Measurements from ENCODE around the gene SCN9A. TPM values are rescaled to one million over a fixed set of nuclear protein-coding genes. Genes with fewer than 3 reads are reported as not detected.

The SCN9A gene
- total RNA-seq, 2 experiments from 2014 or later: 0.07 TPM; not detected in 1

GRCh38 chr2:166278856-166279255 is 96.9 kb downstream of the SCN9A start:
- Mint-ChIP-seq H3K4me3 (no peak overlapping the region), H3K9me3 (ENCODE audit: low read depth) (no peaks in the 10 kb centered on the region), H3K36me3 (ENCODE audit: low read depth) (no peaks in the 10 kb centered on the region), H3K4me1 (no peaks in the 10 kb centered on the region), H3K27me3 (no peaks in the 10 kb centered on the region), H3K27ac (no peak overlapping the region)
- no peak for ATAC-seq
- DNase-seq: no peak
- ChIA-PET CTCF (no interaction called here), POLR2A (no interaction called here)
- intact Hi-C loops (cut with DNase I, micrococcal nuclease): no loop called here

- Mint-ChIP-seq H3K27ac (no peak overlapping the region), H3K27me3 (no peaks in the 10 kb centered on the region), H3K4me1 (no peaks in the 10 kb centered on the region), H3K9me3 (ENCODE audit: low read depth) (no peaks in the 10 kb centered on the region), H3K36me3 (ENCODE audit: low read depth) (no peaks in the 10 kb centered on the region), H3K4me3 (no peak overlapping the region)
- POLR2A ChIA-PET: no interaction called here
- DNase-seq (no peak), ATAC-seq (no peak)
- CTCF ChIA-PET: no interaction called here
- intact Hi-C loops (cut with DNase I, micrococcal nuclease): no loop called here
These were observed 105.4 kb downstream of the SCN9A start for GRCh38 chr2:166270376-166270775.

GRCh38 chr2:166269322-166269721 is 106.4 kb downstream of the SCN9A start:
- Mint-ChIP-seq H3K36me3 (ENCODE audit: low read depth) (no peaks in the 10 kb centered on the region), H3K9me3 (ENCODE audit: low read depth) (no peaks in the 10 kb centered on the region), H3K4me3 (no peak overlapping the region), H3K27ac (no peak overlapping the region), H3K4me1 (no peaks in the 10 kb centered on the region), H3K27me3 (no peaks in the 10 kb centered on the region)
- intact Hi-C loops (cut with DNase I, micrococcal nuclease): no loop called here
- ATAC-seq (no peak), DNase-seq (no peak)
- ChIA-PET CTCF (no interaction called here), POLR2A (no interaction called here)

- Mint-ChIP-seq H3K4me1 (no peaks in the 10 kb centered on the region), H3K27me3 (no peaks in the 10 kb centered on the region), H3K36me3 (ENCODE audit: low read depth) (no peaks in the 10 kb centered on the region), H3K4me3 (no peak overlapping the region), H3K27ac (no peak overlapping the region), H3K9me3 (ENCODE audit: low read depth) (no peaks in the 10 kb centered on the region)
- ATAC-seq: no peak
- DNase-seq: no peak
- ChIA-PET POLR2A (no interaction called here), CTCF (no interaction called here)
- intact Hi-C loops (cut with DNase I, micrococcal nuclease): no loop called here
These were observed 117.9 kb downstream of the SCN9A start for GRCh38 chr2:166257859-166258258.

- H3K27ac Mint-ChIP-seq: no peak overlapping the region
- no peaks in the 10 kb centered on the region for H3K4me1 Mint-ChIP-seq
- intact Hi-C loops (cut with DNase I, micrococcal nuclease): no loop called here
- H3K9me3 Mint-ChIP-seq (ENCODE audit: low read depth): no peaks in the 10 kb centered on the region
- CTCF ChIA-PET: interaction anchor here (0.8 kb wide), 1 partner anchor 9 kb away, joined by 3 read pairs; no protein-coding TSS in a partner anchor
- H3K27me3 Mint-ChIP-seq: no peaks in the 10 kb centered on the region
- H3K4me3 Mint-ChIP-seq: no peak overlapping the region
- H3K36me3 Mint-ChIP-seq (ENCODE audit: low read depth): no peaks in the 10 kb centered on the region
- ATAC-seq (no peak), DNase-seq (no peak)
- POLR2A ChIA-PET: no interaction called here
These were observed 118.8 kb downstream of the SCN9A start for GRCh38 chr2:166256896-166257295.

- Mint-ChIP-seq H3K4me3 (no peak overlapping the region), H3K4me1 (no peaks in the 10 kb centered on the region), H3K27ac (no peak overlapping the region), H3K9me3 (ENCODE audit: low read depth) (no peaks in the 10 kb centered on the region), H3K36me3 (ENCODE audit: low read depth) (no peaks in the 10 kb centered on the region), H3K27me3 (no peaks in the 10 kb centered on the region)
- no peak for ATAC-seq
- intact Hi-C loops (cut with DNase I, micrococcal nuclease): no loop called here
- DNase-seq: no peak
- ChIA-PET POLR2A (no interaction called here), CTCF (no interaction called here)
These were observed 126.4 kb downstream of the SCN9A start for GRCh38 chr2:166249318-166249717.

GRCh38 chr2:166246901-166247300 is 128.8 kb downstream of the SCN9A start:
- ATAC-seq (no peak), DNase-seq (no peak)
- Mint-ChIP-seq H3K4me1 (no peaks in the 10 kb centered on the region), H3K27me3 (no peaks in the 10 kb centered on the region), H3K4me3 (no peak overlapping the region), H3K27ac (no peak overlapping the region), H3K9me3 (ENCODE audit: low read depth) (no peaks in the 10 kb centered on the region), H3K36me3 (ENCODE audit: low read depth) (no peaks in the 10 kb centered on the region)
- CTCF ChIA-PET: no interaction called here
- POLR2A ChIA-PET: no interaction called here
- intact Hi-C loops (cut with DNase I, micrococcal nuclease): no loop called here

GRCh38 chr2:166242309-166242708 is 133.4 kb downstream of the SCN9A start:
- ChIA-PET POLR2A (no interaction called here), CTCF (no interaction called here)
- Mint-ChIP-seq H3K4me1 (no peaks in the 10 kb centered on the region), H3K27me3 (no peaks in the 10 kb centered on the region), H3K4me3 (no peak overlapping the region), H3K27ac (no peak overlapping the region), H3K9me3 (ENCODE audit: low read depth) (no peaks in the 10 kb centered on the region), H3K36me3 (ENCODE audit: low read depth) (no peaks in the 10 kb centered on the region)
- intact Hi-C loops (cut with DNase I, micrococcal nuclease): no loop called here
- no peak for ATAC-seq
- no peak for DNase-seq

GRCh38 chr2:166240387-166241313 is 135.1 kb downstream of the SCN9A start:
- Mint-ChIP-seq H3K36me3 (ENCODE audit: low read depth) (no peaks in the 10 kb centered on the region), H3K27ac (no peak overlapping the region), H3K4me1 (no peaks in the 10 kb centered on the region), H3K4me3 (no peak overlapping the region), H3K9me3 (ENCODE audit: low read depth) (no peaks in the 10 kb centered on the region), H3K27me3 (no peaks in the 10 kb centered on the region)
- no peak for ATAC-seq
- intact Hi-C loops (cut with DNase I, micrococcal nuclease): no loop called here
- POLR2A ChIA-PET: no interaction called here
- CTCF ChIA-PET: interaction anchor here (0.7 kb wide), 1 partner anchor 62 kb away, joined by 3 read pairs; no protein-coding TSS in a partner anchor
- DNase-seq: no peak

- no peak for DNase-seq
- H3K4me1 Mint-ChIP-seq: no peaks in the 10 kb centered on the region
- ChIA-PET POLR2A (no interaction called here), CTCF (no interaction called here)
- no peak overlapping the region for H3K27ac Mint-ChIP-seq
- H3K9me3 Mint-ChIP-seq (ENCODE audit: low read depth): no peaks in the 10 kb centered on the region
- no peak for ATAC-seq
- intact Hi-C loops (cut with DNase I, micrococcal nuclease): no loop called here
- no peak overlapping the region for H3K4me3 Mint-ChIP-seq
- H3K36me3 Mint-ChIP-seq (ENCODE audit: low read depth): no peaks in the 10 kb centered on the region
- H3K27me3 Mint-ChIP-seq: no peaks in the 10 kb centered on the region
These were observed 136.2 kb downstream of the SCN9A start for GRCh38 chr2:166239548-166239947.

- CTCF ChIA-PET: no interaction called here
- ATAC-seq (no peak), DNase-seq (no peak)
- Mint-ChIP-seq H3K36me3 (ENCODE audit: low read depth) (no peaks in the 10 kb centered on the region), H3K4me1 (no peaks in the 10 kb centered on the region), H3K9me3 (ENCODE audit: low read depth) (no peaks in the 10 kb centered on the region), H3K4me3 (no peak overlapping the region), H3K27me3 (no peaks in the 10 kb centered on the region), H3K27ac (no peak overlapping the region)
- POLR2A ChIA-PET: no interaction called here
- intact Hi-C loops (cut with DNase I, micrococcal nuclease): no loop called here
These were observed 137.6 kb downstream of the SCN9A start for GRCh38 chr2:166238176-166238575.

- ATAC-seq: no peak
- Mint-ChIP-seq H3K27ac (no peak overlapping the region), H3K36me3 (ENCODE audit: low read depth) (no peaks in the 10 kb centered on the region), H3K4me1 (no peaks in the 10 kb centered on the region), H3K4me3 (no peak overlapping the region), H3K27me3 (no peaks in the 10 kb centered on the region), H3K9me3 (ENCODE audit: low read depth) (no peaks in the 10 kb centered on the region)
- POLR2A ChIA-PET: no interaction called here
- intact Hi-C loops (cut with DNase I, micrococcal nuclease): no loop called here
- CTCF ChIA-PET: no interaction called here
- no peak for DNase-seq
These were observed 141.5 kb downstream of the SCN9A start for GRCh38 chr2:166234112-166234846.
